Stomach (tissue), 4 donors: ENCODE data around the gene FADS3.

Source experiments
- EP300 ChIP-seq: sonication (generic); formaldehyde crosslinking; IDR thresholded peaks from one replicate; pipeline ENCODE4 v1.6.1; 2017; ENCODE audit warnings: antibody characterized with exemption
- POLR2A ChIP-seq, 4 donors: fragments of 450-650 bp; IDR thresholded peaks; one replicate each; pipeline ENCODE4 v1.6.1; 2016; ENCODE audit warnings: antibody characterized with exemption in 4 of 4, control low read depth in 2 of 4, mild to moderate bottlenecking in 1 of 4, moderate library complexity in 1 of 4
- POLR2AphosphoS5 ChIP-seq, 3 donors: sonication (generic); formaldehyde crosslinking; IDR thresholded peaks; one replicate each; pipeline ENCODE4 v1.6.1; 2016; ENCODE audit warnings: antibody characterized with exemption in 3 of 3
- TF ChIP-seq, protein P1 (sequence below), 7 experiments: fragments of 450-650 bp in 4 of 7; fragments of 200-600 bp in 3 of 7; sonication (generic) in 3 of 7; IDR thresholded peaks; one replicate each; pipeline ENCODE4 v1.5.1; 2016 to 2019; ENCODE audit warnings: antibody characterized with exemption in 7 of 7, control low read depth in 2 of 7, mild to moderate bottlenecking in 1 of 7

DNA sequence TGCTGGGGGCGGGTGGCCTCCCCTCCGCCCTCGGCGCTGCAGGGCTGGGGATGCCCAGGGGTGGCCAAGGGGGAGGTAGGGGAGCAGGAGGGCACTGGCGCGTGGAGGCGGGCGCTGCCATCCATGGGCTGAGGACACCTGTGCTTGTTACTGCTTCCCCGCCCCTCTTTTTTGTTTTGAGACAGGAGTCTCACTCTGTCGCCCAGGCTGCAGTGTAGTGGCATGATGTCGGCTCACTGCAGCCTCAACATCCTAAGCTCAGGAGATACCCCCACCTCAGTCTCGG lies 683 bp upstream of the FADS3 start:
- TF ChIP-seq POLR2A (IDR thresholded peaks at IDR 0.05) (no peak), POLR2AphosphoS5 (IDR thresholded peaks at IDR 0.05) (no peak), EP300 (no peak)
- TF ChIP-seq, protein P1, sequence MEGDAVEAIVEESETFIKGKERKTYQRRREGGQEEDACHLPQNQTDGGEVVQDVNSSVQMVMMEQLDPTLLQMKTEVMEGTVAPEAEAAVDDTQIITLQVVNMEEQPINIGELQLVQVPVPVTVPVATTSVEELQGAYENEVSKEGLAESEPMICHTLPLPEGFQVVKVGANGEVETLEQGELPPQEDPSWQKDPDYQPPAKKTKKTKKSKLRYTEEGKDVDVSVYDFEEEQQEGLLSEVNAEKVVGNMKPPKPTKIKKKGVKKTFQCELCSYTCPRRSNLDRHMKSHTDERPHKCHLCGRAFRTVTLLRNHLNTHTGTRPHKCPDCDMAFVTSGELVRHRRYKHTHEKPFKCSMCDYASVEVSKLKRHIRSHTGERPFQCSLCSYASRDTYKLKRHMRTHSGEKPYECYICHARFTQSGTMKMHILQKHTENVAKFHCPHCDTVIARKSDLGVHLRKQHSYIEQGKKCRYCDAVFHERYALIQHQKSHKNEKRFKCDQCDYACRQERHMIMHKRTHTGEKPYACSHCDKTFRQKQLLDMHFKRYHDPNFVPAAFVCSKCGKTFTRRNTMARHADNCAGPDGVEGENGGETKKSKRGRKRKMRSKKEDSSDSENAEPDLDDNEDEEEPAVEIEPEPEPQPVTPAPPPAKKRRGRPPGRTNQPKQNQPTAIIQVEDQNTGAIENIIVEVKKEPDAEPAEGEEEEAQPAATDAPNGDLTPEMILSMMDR (IDR thresholded peaks at IDR 0.05) = no peak
